SK-N-SH treated with all-trans-retinoic acid at 6 μM for 48 hours (cell line): Measurements from ENCODE around the gene LRRFIP1.
"Not testable (repeated sequence)": the region's sequence is repeated elsewhere in the genome, so short reads cannot be mapped to it uniquely, and the experiment has no call there.

ENCODE experiments used
- ATAC-seq: fragments of 200-7000 bp; cut with Tn5 transposase; 3 replicates; pipeline ENCODE4 v1.9.1; 2020; ENCODE audit warnings: mild to moderate bottlenecking, moderate library complexity
- ARNTL ChIP-seq: fragments of 450-650 bp; formaldehyde crosslinking; IDR thresholded peaks from 2 replicates; pipeline ENCODE4 v1.5.0; 2020; ENCODE audit warnings: low read depth, mild to moderate bottlenecking, moderate library complexity, borderline replicate concordance
- BACH2 ChIP-seq: fragments of 250-450 bp; sonication (Bioruptor Pico); IDR thresholded peaks from 2 replicates; pipeline ENCODE4 v1.9.0; 2021; ENCODE audit warnings: mild to moderate bottlenecking, borderline replicate concordance
- ESRRG ChIP-seq: fragments of 250-450 bp; sonication (Bioruptor Pico); IDR thresholded peaks from 2 replicates; pipeline ENCODE4 v1.6.1; 2021; ENCODE audit warnings: mild to moderate bottlenecking
- GLIS3 ChIP-seq: fragments of 250-450 bp; sonication (Bioruptor Pico); IDR thresholded peaks from 2 replicates; pipeline ENCODE4 v1.5.0; 2020; ENCODE audit warnings: mild to moderate bottlenecking, moderate library complexity
- ISL1 ChIP-seq: fragments of 250-450 bp; sonication (Bioruptor Pico); IDR thresholded peaks from 2 replicates; pipeline ENCODE4 v2.1.2; 2022; ENCODE audit warnings: mild to moderate bottlenecking, moderate library complexity
- OSR1 ChIP-seq: fragments of 250-450 bp; sonication (Bioruptor Pico); IDR thresholded peaks from 2 replicates; pipeline ENCODE4 v1.8.0; 2022; ENCODE audit warnings: moderate library complexity, mild to moderate bottlenecking, inconsistent platforms
- PPARA ChIP-seq: fragments of 250-450 bp; sonication (Bioruptor Pico); IDR thresholded peaks from 2 replicates; pipeline ENCODE4 v1.5.0; 2020; ENCODE audit warnings: mild to moderate bottlenecking, borderline replicate concordance
- RARB ChIP-seq: fragments of 250-450 bp; sonication (Bioruptor Pico); IDR thresholded peaks from 2 replicates; pipeline ENCODE4 v1.8.0; 2021; ENCODE audit warnings: mild to moderate bottlenecking, moderate library complexity
- SNAI2 ChIP-seq: fragments of 250-450 bp; sonication (Bioruptor Pico); IDR thresholded peaks from 2 replicates; pipeline ENCODE4 v1.5.0; 2020; ENCODE audit warnings: mild to moderate bottlenecking, moderate library complexity
- TCF4 ChIP-seq: fragments of 250-450 bp; sonication (Bioruptor Pico); IDR thresholded peaks from 2 replicates; pipeline ENCODE4 v1.8.0; 2021; ENCODE audit warnings: mild to moderate bottlenecking, moderate library complexity, borderline replicate concordance
- TOX ChIP-seq: fragments of 250-450 bp; sonication (Bioruptor Pico); IDR thresholded peaks from 2 replicates; pipeline ENCODE4 v1.8.0; 2021; ENCODE audit warnings: mild to moderate bottlenecking, moderate library complexity, borderline replicate concordance
- ZC3H10 ChIP-seq: fragments of 250-450 bp; sonication (Bioruptor Pico); IDR thresholded peaks from 2 replicates; pipeline ENCODE4 v1.5.1; 2021; ENCODE audit warnings: mild to moderate bottlenecking, moderate library complexity
- ZFP3 ChIP-seq: fragments of 250-450 bp; sonication (Bioruptor Pico); IDR thresholded peaks from 2 replicates; pipeline ENCODE4 v1.5.0; 2020; ENCODE audit warnings: mild to moderate bottlenecking, moderate library complexity
- ZFP30 ChIP-seq: fragments of 450-650 bp; formaldehyde crosslinking; IDR thresholded peaks from 2 replicates; pipeline ENCODE4 v1.5.0; 2022; ENCODE audit warnings: mild to moderate bottlenecking, moderate library complexity
- ZNF565 ChIP-seq: fragments of 450-650 bp; formaldehyde crosslinking; conservative IDR thresholded peaks from 2 replicates; pipeline ENCODE4 v1.5.0; 2020; ENCODE audit warnings: low read depth, mild to moderate bottlenecking, moderate library complexity
- ZNF70 ChIP-seq: fragments of 450-650 bp; formaldehyde crosslinking; IDR thresholded peaks from 2 replicates; pipeline ENCODE4 v1.5.0; 2020; ENCODE audit warnings: mild to moderate bottlenecking, moderate library complexity
- TF ChIP-seq, protein P1 (sequence below): fragments of 250-450 bp; sonication (Bioruptor Pico); IDR thresholded peaks from 2 replicates; pipeline ENCODE4 v1.5.1; 2020; ENCODE audit warnings: low read depth, mild to moderate bottlenecking, moderate library complexity
- TF ChIP-seq, protein P2 (sequence below): fragments of 250-450 bp; sonication (Bioruptor Pico); IDR thresholded peaks from 2 replicates; pipeline ENCODE4 v1.8.0; 2020; ENCODE audit warnings: mild to moderate bottlenecking, moderate library complexity, borderline replicate concordance
- TF ChIP-seq, protein P3 (sequence below): fragments of 250-450 bp; sonication (Bioruptor Pico); IDR thresholded peaks from 2 replicates; pipeline ENCODE4 v1.5.0; 2020; ENCODE audit warnings: mild to moderate bottlenecking, moderate library complexity
- TF ChIP-seq, protein P4 (sequence below): fragments of 250-450 bp; sonication (Bioruptor Pico); IDR thresholded peaks from 2 replicates; pipeline ENCODE4 v1.8.0; 2021; ENCODE audit warnings: low read depth, mild to moderate bottlenecking, moderate library complexity, borderline replicate concordance

The LRRFIP1 gene

DNA sequence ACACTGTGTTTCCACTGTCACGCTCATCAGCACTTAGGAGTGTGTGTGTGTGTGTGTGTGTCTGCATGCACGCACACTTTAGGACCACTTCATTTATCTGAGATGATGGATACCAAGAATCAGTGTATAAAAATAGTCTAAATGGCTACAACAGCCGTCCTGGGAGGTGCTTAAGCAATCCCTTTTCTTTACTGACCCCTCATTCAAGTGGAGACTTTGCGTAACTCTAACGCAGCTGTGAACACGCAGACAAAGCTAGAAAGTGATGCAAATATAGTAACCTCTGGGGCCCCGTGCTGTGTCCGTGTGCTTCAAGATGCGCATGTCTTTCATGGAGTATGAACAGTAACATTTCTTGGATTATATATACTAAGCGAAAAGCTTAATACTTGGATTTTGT, 130.8 kb downstream of the LRRFIP1 start:
- no peak for ATAC-seq
- TF ChIP-seq TCF4 (CRISPR knock-in tag) (no peak), PPARA (no peak), ESRRG (CRISPR knock-in tag) (no peak), TOX (CRISPR knock-in tag) (no peak), ZNF565 (CRISPR knock-in tag) (no peak), ARNTL (no peak), ZC3H10 (no peak), ZFP30 (CRISPR knock-in tag) (no peak)
- TF ChIP-seq, all 23 proteins: peak for 0

DNA sequence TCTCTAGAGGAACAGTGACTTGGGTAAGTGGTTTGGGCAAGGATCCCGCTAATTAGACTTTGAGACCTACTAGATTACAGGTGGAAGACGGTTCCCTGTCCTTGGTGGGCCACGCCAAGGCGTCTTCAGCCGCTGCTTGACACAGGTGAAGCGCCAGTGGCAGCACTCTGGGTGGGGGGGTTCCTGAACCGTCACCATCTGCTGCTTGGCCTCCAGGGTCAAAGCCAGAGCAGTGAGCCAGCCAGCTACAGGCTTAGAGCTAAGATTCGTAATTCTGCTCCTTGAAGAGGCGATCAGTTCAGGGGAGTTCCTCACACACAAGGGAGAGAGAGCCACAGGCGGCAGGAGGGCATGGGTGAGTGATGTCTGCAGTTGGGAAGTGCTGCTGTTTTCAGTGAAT, 131.8 kb downstream of the LRRFIP1 start:
- no peak for TF ChIP-seq SNAI2 (CRISPR knock-in tag)
- TF ChIP-seq OSR1 (CRISPR knock-in tag): no peak
- no peak for TF ChIP-seq ZFP3 (CRISPR knock-in tag)
- TF ChIP-seq ESRRG (CRISPR knock-in tag): no peak
- no peak for TF ChIP-seq ARNTL
- TF ChIP-seq, protein P1, sequence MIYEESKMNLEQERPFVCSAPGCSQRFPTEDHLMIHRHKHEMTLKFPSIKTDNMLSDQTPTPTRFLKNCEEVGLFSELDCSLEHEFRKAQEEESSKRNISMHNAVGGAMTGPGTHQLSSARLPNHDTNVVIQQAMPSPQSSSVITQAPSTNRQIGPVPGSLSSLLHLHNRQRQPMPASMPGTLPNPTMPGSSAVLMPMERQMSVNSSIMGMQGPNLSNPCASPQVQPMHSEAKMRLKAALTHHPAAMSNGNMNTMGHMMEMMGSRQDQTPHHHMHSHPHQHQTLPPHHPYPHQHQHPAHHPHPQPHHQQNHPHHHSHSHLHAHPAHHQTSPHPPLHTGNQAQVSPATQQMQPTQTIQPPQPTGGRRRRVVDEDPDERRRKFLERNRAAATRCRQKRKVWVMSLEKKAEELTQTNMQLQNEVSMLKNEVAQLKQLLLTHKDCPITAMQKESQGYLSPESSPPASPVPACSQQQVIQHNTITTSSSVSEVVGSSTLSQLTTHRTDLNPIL (CRISPR knock-in tag): no peak
- TF ChIP-seq ZNF70: no peak
- TF ChIP-seq TOX (CRISPR knock-in tag): no peak
- TF ChIP-seq ZFP30 (CRISPR knock-in tag): no peak
- TF ChIP-seq ZC3H10: no peak
- no peak for TF ChIP-seq TCF4 (CRISPR knock-in tag)
- TF ChIP-seq, protein P2, sequence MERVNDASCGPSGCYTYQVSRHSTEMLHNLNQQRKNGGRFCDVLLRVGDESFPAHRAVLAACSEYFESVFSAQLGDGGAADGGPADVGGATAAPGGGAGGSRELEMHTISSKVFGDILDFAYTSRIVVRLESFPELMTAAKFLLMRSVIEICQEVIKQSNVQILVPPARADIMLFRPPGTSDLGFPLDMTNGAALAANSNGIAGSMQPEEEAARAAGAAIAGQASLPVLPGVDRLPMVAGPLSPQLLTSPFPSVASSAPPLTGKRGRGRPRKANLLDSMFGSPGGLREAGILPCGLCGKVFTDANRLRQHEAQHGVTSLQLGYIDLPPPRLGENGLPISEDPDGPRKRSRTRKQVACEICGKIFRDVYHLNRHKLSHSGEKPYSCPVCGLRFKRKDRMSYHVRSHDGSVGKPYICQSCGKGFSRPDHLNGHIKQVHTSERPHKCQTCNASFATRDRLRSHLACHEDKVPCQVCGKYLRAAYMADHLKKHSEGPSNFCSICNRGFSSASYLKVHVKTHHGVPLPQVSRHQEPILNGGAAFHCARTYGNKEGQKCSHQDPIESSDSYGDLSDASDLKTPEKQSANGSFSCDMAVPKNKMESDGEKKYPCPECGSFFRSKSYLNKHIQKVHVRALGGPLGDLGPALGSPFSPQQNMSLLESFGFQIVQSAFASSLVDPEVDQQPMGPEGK (CRISPR knock-in tag): no peak
- ATAC-seq: no peak

DNA sequence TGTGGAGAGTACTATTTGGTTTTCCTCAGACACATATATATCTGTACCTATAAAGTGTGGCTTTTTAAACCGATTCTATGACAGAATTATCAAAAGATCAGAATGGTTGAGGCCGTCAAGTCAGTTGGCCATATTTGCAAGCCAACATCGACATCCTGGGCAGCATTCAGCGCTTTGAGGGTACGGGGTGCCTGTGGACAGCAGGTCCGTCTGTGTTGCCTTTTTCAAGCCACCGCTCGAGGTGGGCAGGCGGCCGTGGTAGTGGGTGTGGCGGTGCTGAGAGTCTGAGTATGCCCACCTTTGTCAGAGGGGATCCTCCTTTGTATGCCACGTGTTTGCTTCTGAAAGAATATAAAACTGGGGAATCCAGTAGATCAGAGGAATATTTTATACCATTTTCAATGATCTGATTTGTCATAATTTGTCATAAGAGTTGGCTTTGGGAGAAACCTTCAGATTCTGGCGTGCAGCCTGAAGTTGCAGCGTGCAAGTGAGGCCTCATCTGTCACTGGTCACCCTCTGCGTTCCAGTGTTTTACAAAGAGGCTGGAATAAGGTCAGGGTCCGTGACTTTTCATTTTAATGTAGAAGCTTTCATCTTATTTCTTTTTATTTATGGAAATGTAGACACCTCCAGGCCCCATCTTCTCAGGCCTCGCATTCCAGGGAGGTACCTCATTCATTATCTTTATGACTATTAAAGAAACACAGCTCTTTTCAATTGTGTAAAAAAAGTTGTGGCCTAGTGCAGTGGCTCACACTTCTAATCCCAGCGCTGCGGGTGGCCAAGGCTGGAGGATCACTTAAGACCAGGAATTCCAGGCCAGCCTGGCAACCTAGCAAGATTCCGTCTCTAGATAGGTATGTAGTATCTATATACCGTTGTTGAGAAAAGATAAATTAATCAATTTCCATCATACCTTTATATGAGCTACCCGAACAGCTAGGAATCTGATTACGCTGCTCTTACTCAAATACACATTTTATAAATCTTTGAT, 133.4 kb downstream of the LRRFIP1 start:
- no peak for TF ChIP-seq PPARA
- TF ChIP-seq TCF4 (CRISPR knock-in tag): no peak
- no peak for TF ChIP-seq SNAI2 (CRISPR knock-in tag)
- no peak for TF ChIP-seq ESRRG (CRISPR knock-in tag)
- TF ChIP-seq ZNF70: no peak
- no peak for TF ChIP-seq RARB (CRISPR knock-in tag)
- no peak for TF ChIP-seq ARNTL
- no peak for TF ChIP-seq ZFP3 (CRISPR knock-in tag)
- no peak for TF ChIP-seq TOX (CRISPR knock-in tag)
- TF ChIP-seq, protein P1 (CRISPR knock-in tag): no peak
- TF ChIP-seq ZFP30 (CRISPR knock-in tag): no peak
- TF ChIP-seq ZC3H10: no peak
- TF ChIP-seq, protein P2 (CRISPR knock-in tag): no peak
- TF ChIP-seq, protein P3, sequence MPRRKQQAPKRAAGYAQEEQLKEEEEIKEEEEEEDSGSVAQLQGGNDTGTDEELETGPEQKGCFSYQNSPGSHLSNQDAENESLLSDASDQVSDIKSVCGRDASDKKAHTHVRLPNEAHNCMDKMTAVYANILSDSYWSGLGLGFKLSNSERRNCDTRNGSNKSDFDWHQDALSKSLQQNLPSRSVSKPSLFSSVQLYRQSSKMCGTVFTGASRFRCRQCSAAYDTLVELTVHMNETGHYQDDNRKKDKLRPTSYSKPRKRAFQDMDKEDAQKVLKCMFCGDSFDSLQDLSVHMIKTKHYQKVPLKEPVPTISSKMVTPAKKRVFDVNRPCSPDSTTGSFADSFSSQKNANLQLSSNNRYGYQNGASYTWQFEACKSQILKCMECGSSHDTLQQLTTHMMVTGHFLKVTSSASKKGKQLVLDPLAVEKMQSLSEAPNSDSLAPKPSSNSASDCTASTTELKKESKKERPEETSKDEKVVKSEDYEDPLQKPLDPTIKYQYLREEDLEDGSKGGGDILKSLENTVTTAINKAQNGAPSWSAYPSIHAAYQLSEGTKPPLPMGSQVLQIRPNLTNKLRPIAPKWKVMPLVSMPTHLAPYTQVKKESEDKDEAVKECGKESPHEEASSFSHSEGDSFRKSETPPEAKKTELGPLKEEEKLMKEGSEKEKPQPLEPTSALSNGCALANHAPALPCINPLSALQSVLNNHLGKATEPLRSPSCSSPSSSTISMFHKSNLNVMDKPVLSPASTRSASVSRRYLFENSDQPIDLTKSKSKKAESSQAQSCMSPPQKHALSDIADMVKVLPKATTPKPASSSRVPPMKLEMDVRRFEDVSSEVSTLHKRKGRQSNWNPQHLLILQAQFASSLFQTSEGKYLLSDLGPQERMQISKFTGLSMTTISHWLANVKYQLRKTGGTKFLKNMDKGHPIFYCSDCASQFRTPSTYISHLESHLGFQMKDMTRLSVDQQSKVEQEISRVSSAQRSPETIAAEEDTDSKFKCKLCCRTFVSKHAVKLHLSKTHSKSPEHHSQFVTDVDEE (CRISPR knock-in tag): no peak
- TF ChIP-seq, protein P4, sequence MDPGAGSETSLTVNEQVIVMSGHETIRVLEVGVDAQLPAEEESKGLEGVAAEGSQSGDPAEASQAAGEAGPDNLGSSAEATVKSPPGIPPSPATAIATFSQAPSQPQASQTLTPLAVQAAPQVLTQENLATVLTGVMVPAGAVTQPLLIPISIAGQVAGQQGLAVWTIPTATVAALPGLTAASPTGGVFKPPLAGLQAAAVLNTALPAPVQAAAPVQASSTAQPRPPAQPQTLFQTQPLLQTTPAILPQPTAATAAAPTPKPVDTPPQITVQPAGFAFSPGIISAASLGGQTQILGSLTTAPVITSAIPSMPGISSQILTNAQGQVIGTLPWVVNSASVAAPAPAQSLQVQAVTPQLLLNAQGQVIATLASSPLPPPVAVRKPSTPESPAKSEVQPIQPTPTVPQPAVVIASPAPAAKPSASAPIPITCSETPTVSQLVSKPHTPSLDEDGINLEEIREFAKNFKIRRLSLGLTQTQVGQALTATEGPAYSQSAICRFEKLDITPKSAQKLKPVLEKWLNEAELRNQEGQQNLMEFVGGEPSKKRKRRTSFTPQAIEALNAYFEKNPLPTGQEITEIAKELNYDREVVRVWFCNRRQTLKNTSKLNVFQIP: no peak
- no peak for TF ChIP-seq GLIS3 (CRISPR knock-in tag)
- TF ChIP-seq ISL1 (CRISPR knock-in tag): no peak
- TF ChIP-seq BACH2 (CRISPR knock-in tag): no peak
- ATAC-seq: no peak

DNA sequence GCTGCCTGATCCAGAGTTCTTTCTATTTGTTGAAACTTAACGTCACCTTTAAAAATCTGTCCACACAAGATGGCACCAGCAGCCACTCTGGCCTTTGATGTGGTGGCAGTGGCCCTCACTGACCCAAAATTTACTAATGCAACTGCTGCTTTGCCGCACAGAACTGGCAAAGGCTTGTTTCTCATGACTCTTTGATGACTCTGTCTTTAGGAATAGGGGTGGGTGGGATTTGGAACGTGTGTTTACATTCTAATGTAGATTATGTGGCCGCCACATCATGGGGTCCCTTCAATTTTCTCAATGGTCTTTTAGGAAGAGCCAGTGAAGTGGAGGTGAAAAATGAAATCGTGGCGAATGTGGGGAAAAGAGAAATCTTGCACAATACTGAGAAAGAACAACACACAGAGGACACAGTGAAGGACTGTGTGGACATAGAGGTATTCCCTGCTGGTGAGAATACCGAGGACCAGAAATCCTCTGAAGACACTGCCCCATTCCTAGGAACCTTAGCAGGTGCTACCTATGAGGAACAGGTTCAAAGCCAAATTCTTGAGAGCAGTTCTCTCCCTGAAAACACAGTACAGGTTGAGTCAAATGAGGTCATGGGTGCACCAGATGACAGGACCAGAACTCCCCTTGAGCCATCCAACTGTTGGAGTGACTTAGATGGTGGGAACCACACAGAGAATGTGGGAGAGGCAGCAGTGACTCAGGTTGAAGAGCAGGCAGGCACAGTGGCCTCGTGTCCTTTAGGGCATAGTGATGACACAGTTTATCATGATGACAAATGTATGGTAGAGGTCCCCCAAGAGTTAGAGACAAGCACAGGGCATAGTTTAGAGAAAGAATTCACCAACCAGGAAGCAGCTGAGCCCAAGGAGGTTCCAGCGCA, 135.2 kb downstream of the LRRFIP1 start:
- not testable (repeated sequence) for ATAC-seq
